Fibroblast of lung (primary cell): ENCODE results near the gene ZDHHC5. TPM values are rescaled to one million over a fixed set of nuclear protein-coding genes. Genes with fewer than 3 reads are reported as not detected.

Experiments used
- DNase-seq, 2 donors: peaks; one replicate each; pipeline versions ENCODE4 v3.0.0 to v3.0.0-alpha.2; 2010; ENCODE audit warnings: low read depth in 2 of 2
- H2AFZ ChIP-seq: 2 replicates; pipeline ENCODE4 v1.5.1; 2012; ENCODE audit warnings: low read length, control low read depth, inconsistent platforms
- H3K27ac ChIP-seq: 2 replicates; pipeline ENCODE4 v1.5.1; 2011; ENCODE audit warnings: low read length, control low read depth; ENCODE audit not compliant: insufficient read depth
- H3K27me3 ChIP-seq: 2 replicates; pipeline ENCODE4 v1.5.1; 2011; ENCODE audit warnings: mild to moderate bottlenecking, low read length; ENCODE audit not compliant: control insufficient read depth, insufficient read depth
- H3K36me3 ChIP-seq: 2 replicates; pipeline ENCODE4 v1.5.1; 2011; ENCODE audit warnings: low read length; ENCODE audit not compliant: control insufficient read depth, insufficient read depth
- H3K4me1 ChIP-seq: 2 replicates; pipeline ENCODE4 v1.5.1; 2011; ENCODE audit warnings: low read length; ENCODE audit not compliant: control insufficient read depth, insufficient read depth; ENCODE audit errors: extremely low read depth
- H3K4me2 ChIP-seq: 2 replicates; pipeline ENCODE4 v1.5.1; 2011; ENCODE audit warnings: low read length, control low read depth; ENCODE audit not compliant: insufficient read depth; ENCODE audit errors: extremely low read depth
- H3K4me3 ChIP-seq, 4 experiments: fragments of 200-600 bp in 1 of 4; sonication (generic) in 1 of 4; replicated peaks in 1 of 4; 2 replicates each; pipeline ENCODE4 v1.5.1; 2011 to 2016; ENCODE audit warnings: low read length in 4 of 4, low read depth in 3 of 4, mild to moderate bottlenecking in 3 of 4, control low read depth in 2 of 4, inconsistent platforms in 1 of 4, mixed read lengths in 1 of 4; ENCODE audit not compliant: insufficient read depth in 1 of 4; ENCODE audit errors: control extremely low read depth in 1 of 4
- H3K79me2 ChIP-seq: 2 replicates; pipeline ENCODE4 v1.5.1; 2012; ENCODE audit warnings: mild to moderate bottlenecking, low read length, inconsistent platforms; ENCODE audit not compliant: control insufficient read depth, insufficient read depth
- H3K9ac ChIP-seq: 2 replicates; pipeline ENCODE4 v1.5.1; 2011; ENCODE audit warnings: mild to moderate bottlenecking, low read length, control low read depth; ENCODE audit not compliant: insufficient read depth
- H3K9me3 ChIP-seq: 2 replicates; pipeline ENCODE4 v1.5.1; 2012; ENCODE audit warnings: low read depth, low read length; ENCODE audit not compliant: control insufficient read depth, insufficient read depth
- H4K20me1 ChIP-seq: 2 replicates; pipeline ENCODE4 v1.5.1; 2011; ENCODE audit warnings: low read length; ENCODE audit not compliant: control insufficient read depth, insufficient read depth; ENCODE audit errors: extremely low read depth
- EZH2 ChIP-seq: IDR thresholded peaks from 2 replicates; pipeline ENCODE4 v1.5.1; 2012; ENCODE audit warnings: low read length, control low read depth, mild to moderate bottlenecking; ENCODE audit errors: missing control alignments
- polyA minus RNA-seq: library from RNA; depleted of rRNA, polyadenylated mRNA; stranded (reverse); fragments of >200 nt; gene quantifications from 2 replicates; pipeline ENCODE4 v1.2.3, GENCODE V29; 2011; ENCODE audit warnings: low replicate concordance
- polyA plus RNA-seq, 2 donors: library from polyadenylated mRNA; depleted of rRNA in 1 of 2; stranded (reverse) in 1 of 2; unstranded in 1 of 2; fragments of >200 nt; gene quantifications; 2 replicates each; pipeline ENCODE4 v1.2.1, GENCODE V29; 2011 to 2012; ENCODE audit warnings: missing spikeins in 1 of 2
- total RNA-seq: library from RNA; depleted of rRNA; stranded (reverse); fragments of >200 nt; gene quantifications from 2 replicates; pipeline ENCODE4 v1.2.1, GENCODE V29; 2014
- TF ChIP-seq, protein P1 (sequence below), 2 donors: IDR thresholded peaks in 1 of 2; conservative IDR thresholded peaks in 1 of 2; 1 replicate in 1 of 2; 2 replicates in 1 of 2; pipeline ENCODE4 v1.5.1; 2011 to 2012; ENCODE audit warnings: low read length in 2 of 2, control low read depth in 1 of 2, inconsistent platforms in 1 of 2, low read depth in 1 of 2, mild to moderate bottlenecking in 1 of 2

Gene ZDHHC5, protein sequence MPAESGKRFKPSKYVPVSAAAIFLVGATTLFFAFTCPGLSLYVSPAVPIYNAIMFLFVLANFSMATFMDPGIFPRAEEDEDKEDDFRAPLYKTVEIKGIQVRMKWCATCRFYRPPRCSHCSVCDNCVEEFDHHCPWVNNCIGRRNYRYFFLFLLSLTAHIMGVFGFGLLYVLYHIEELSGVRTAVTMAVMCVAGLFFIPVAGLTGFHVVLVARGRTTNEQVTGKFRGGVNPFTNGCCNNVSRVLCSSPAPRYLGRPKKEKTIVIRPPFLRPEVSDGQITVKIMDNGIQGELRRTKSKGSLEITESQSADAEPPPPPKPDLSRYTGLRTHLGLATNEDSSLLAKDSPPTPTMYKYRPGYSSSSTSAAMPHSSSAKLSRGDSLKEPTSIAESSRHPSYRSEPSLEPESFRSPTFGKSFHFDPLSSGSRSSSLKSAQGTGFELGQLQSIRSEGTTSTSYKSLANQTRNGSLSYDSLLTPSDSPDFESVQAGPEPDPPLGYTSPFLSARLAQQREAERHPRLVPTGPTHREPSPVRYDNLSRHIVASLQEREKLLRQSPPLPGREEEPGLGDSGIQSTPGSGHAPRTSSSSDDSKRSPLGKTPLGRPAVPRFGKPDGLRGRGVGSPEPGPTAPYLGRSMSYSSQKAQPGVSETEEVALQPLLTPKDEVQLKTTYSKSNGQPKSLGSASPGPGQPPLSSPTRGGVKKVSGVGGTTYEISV
- total RNA-seq (26.7 and 33.9 TPM in 2 replicates), polyA plus RNA-seq (58.9 and 69.8 TPM in 2 replicates), polyA minus RNA-seq (113 and 142 TPM in 2 replicates)
- polyA plus RNA-seq (2012): 40.5 and 46.5 TPM in 2 replicates

DNA sequence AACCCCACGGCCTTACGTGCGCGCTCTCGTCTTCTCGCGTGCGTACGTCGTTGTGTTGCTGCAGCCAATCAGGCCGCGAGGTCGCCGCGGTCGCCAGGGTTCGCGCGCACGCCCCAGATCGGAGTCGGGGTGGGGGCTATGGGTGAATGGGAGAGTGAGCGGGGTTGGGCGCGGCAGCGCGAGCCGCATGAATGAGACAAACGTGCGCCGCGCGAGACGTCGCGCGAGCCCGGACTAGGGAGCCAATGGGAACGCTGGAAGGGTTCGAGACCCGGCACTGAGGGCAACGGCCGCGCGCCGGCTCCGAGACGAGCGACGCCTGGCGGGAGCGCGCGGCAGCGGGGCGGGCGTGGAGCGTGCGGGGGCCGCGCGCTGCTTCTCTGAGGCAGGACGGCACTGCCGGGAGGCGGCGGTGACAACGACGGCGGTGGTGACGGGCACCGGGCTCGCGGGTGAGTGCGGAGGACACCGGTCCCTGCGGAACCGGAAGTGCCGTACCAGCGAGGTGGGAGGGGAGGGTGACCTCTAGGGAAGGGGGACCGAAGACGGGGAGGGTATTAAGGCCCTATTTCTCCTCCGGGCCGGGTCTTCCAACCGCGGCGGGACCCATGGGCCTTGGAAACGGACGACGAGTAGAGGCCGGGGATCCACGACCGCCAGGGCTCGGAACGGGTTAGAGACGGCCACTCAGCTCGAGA is at the start of gene ZDHHC5:
TSS of gene ZDHHC5 (plus strand) at position 379 of the 698 bp plus-strand sequence. CDS start 4,977 bp downstream, outside the sequence.
- H3K36me3 ChIP-seq: peaks cover 4% of the 10 kb centered on the region
- H3K4me1 ChIP-seq: peaks cover 4% of the 10 kb centered on the region
- peaks cover 46% of the 10 kb centered on the region for H3K79me2 ChIP-seq
- H2AFZ ChIP-seq: peak within 1 kb of the TSS; percentile 90
- no peaks in the 10 kb centered on the region for H3K9me3 ChIP-seq
- TF ChIP-seq, protein P1, sequence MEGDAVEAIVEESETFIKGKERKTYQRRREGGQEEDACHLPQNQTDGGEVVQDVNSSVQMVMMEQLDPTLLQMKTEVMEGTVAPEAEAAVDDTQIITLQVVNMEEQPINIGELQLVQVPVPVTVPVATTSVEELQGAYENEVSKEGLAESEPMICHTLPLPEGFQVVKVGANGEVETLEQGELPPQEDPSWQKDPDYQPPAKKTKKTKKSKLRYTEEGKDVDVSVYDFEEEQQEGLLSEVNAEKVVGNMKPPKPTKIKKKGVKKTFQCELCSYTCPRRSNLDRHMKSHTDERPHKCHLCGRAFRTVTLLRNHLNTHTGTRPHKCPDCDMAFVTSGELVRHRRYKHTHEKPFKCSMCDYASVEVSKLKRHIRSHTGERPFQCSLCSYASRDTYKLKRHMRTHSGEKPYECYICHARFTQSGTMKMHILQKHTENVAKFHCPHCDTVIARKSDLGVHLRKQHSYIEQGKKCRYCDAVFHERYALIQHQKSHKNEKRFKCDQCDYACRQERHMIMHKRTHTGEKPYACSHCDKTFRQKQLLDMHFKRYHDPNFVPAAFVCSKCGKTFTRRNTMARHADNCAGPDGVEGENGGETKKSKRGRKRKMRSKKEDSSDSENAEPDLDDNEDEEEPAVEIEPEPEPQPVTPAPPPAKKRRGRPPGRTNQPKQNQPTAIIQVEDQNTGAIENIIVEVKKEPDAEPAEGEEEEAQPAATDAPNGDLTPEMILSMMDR (conservative IDR thresholded peaks at IDR 0.05 in 1 of 2, IDR thresholded peaks at IDR 0.05 in 1 of 2; ENCODE audit: low read depth in 1 of 2, low read length in 2 of 2): peak; percentile 18 to 40
- no peak for TF ChIP-seq EZH2
- H4K20me1 ChIP-seq: peaks cover 2% of the 10 kb centered on the region
- H3K4me2 ChIP-seq: peak within 1 kb of the TSS; percentile 81
- peak within 1 kb of the TSS; percentile 67 to 99 (median 86) for H3K4me3 ChIP-seq
- H3K27ac ChIP-seq: peak within 1 kb of the TSS; percentile 100
- peak within 1 kb of the TSS; percentile 93 for H3K9ac ChIP-seq
- peak; percentile 100 for DNase-seq
- H3K27me3 ChIP-seq: no peaks in the 10 kb centered on the region

DNA sequence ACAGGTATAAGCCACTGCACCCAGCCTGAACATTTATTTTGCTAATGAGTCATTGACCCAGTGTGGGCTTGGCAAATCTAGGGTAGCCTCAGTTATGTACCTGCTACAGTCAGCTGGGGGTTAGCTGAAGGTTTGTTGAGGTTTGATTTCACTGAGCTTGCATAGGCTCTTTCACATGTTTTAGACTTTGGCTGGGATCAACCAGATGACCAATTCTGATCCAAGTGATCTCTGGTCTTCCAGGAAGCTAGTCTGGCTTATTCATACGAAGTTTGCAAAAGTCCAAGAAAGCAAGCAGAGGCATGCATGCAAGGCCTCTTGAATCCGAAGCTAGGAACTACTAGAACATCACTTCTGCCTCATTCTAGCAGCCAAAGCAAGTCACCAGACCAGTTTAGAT is 49.5 kb upstream of the ZDHHC5 start:
- peaks cover 4% of the 10 kb centered on the region for H3K27me3 ChIP-seq
- no peak overlapping the region for H2AFZ ChIP-seq
- TF ChIP-seq, protein P1 (conservative IDR thresholded peaks at IDR 0.05 in 1 of 2, IDR thresholded peaks at IDR 0.05 in 1 of 2; ENCODE audit: low read depth in 1 of 2, low read length in 2 of 2): no peak
- TF ChIP-seq EZH2: no peak
- no peak overlapping the region for H3K4me2 ChIP-seq
- H3K9ac ChIP-seq: no peak overlapping the region
- H3K9me3 ChIP-seq: no peaks in the 10 kb centered on the region
- H3K36me3 ChIP-seq: no peaks in the 10 kb centered on the region
- no peak overlapping the region for H3K27ac ChIP-seq
- H3K4me3 ChIP-seq: no peak overlapping the region
- no peak for DNase-seq
- no peaks in the 10 kb centered on the region for H3K79me2 ChIP-seq
- H4K20me1 ChIP-seq: no peaks in the 10 kb centered on the region
- H3K4me1 ChIP-seq: no peaks in the 10 kb centered on the region

DNA sequence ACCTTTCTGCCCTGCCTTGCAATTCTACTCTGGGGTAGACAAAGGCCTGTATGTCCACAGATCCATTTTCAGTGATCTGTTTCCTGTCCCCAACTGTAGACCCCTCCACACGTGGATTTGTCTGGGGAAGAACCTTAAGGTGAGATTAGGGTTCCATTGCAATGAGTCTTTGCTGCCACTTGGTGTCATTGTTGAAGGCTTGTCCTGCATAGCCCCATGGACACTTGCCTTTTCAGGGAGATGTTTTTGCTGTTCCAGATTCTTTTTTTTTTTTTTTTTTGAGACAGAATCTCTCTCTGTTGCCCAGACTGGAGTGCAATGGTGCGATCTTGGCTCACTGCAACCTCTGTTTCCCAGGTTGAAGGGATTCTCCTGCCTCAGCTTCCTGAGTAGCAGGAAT is 48.6 kb upstream of the ZDHHC5 start:
- no peaks in the 10 kb centered on the region for H4K20me1 ChIP-seq
- no peaks in the 10 kb centered on the region for H3K79me2 ChIP-seq
- no peak overlapping the region for H3K27ac ChIP-seq
- H2AFZ ChIP-seq: no peak overlapping the region
- H3K4me3 ChIP-seq: no peak overlapping the region
- peaks cover 4% of the 10 kb centered on the region for H3K27me3 ChIP-seq
- no peaks in the 10 kb centered on the region for H3K9me3 ChIP-seq
- TF ChIP-seq, protein P1 (conservative IDR thresholded peaks at IDR 0.05 in 1 of 2, IDR thresholded peaks at IDR 0.05 in 1 of 2; ENCODE audit: low read depth in 1 of 2, low read length in 2 of 2): peak in 1 of 2 donors; percentile 12
- no peak for TF ChIP-seq EZH2
- no peak overlapping the region for H3K9ac ChIP-seq
- no peaks in the 10 kb centered on the region for H3K36me3 ChIP-seq
- DNase-seq: no peak
- no peak overlapping the region for H3K4me2 ChIP-seq
- H3K4me1 ChIP-seq: no peaks in the 10 kb centered on the region
